Measurements from ENCODE around the gene ZNF578. TPM values are rescaled to one million over a fixed set of nuclear protein-coding genes. Genes with fewer than 3 reads are reported as not detected.
"Not testable (repeated sequence)": the region's sequence is repeated elsewhere in the genome, so short reads cannot be mapped to it uniquely, and the experiment has no call there.

ZNF578 gene
- total and polyA plus RNA-seq, 2 experiments from 2014 or later: 0.12 to 0.97 TPM

DNA sequence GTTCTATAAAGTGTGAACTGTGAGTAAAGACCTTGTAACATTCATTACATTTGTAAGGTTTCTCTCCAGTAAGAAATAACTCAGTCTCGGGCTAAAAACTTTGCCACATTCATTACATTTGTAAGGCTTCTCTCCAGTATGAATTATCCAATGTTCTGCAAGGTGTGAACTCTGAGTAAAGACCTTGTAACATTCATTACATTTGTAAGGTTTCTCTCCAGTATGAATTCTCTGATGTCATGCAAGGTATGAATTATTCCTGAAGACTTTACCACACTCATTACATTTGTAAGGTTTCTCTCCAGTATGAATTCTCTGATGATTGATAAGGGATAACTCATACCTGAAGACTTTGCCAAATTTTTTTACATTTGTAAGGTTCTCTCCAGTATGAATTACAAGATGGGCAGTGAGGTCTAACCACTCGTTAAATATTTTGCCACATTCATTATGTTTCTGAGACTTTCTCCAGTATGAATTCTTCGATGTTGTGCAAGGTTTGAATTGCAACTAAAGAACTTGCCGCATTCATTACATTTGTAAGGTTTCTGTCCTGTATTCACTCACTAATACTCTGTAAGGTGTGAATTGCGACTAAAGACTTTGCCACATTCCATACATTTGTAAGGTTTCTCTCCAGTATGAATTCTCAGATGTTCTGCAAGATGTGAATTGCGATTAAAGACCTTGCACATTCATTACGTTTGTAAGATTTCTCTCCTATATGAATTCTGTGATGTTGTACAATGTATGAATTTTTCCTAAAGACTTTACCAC, 21.2 kb downstream of the ZNF578 start:
- no peaks in the 10 kb centered on the region for H3K36me3 ChIP-seq (replicated peaks; ENCODE audit: insufficient read depth, low read depth)
- H3K9me2 ChIP-seq (replicated peaks; ENCODE audit: insufficient read depth): no peaks in the 10 kb centered on the region
- H3K4me3 ChIP-seq: no peak overlapping the region
- H4K20me1 ChIP-seq (ENCODE audit: insufficient read depth, poor library complexity, severe bottlenecking): no peaks in the 10 kb centered on the region
- H3K27me3 ChIP-seq: no peaks in the 10 kb centered on the region
- WGBS (ENCODE audit: low lambda C conversion rate, missing lambda C conversion rate): 87% methylated on average over 7 of the region's 7 CpGs
- no peaks in the 10 kb centered on the region for H3K4me1 ChIP-seq (ENCODE audit: insufficient read depth)
- TF ChIP-seq, protein P1, sequence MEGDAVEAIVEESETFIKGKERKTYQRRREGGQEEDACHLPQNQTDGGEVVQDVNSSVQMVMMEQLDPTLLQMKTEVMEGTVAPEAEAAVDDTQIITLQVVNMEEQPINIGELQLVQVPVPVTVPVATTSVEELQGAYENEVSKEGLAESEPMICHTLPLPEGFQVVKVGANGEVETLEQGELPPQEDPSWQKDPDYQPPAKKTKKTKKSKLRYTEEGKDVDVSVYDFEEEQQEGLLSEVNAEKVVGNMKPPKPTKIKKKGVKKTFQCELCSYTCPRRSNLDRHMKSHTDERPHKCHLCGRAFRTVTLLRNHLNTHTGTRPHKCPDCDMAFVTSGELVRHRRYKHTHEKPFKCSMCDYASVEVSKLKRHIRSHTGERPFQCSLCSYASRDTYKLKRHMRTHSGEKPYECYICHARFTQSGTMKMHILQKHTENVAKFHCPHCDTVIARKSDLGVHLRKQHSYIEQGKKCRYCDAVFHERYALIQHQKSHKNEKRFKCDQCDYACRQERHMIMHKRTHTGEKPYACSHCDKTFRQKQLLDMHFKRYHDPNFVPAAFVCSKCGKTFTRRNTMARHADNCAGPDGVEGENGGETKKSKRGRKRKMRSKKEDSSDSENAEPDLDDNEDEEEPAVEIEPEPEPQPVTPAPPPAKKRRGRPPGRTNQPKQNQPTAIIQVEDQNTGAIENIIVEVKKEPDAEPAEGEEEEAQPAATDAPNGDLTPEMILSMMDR (IDR thresholded peaks at IDR 0.05; ENCODE audit: poor library complexity): no peak
- TF ChIP-seq EZH2 (IDR thresholded peaks at IDR 0.05; ENCODE audit: borderline replicate concordance) (no peak), EZH2phosphoT487 (IDR thresholded peaks at IDR 0.05; ENCODE audit: low read depth, severe bottlenecking, unreplicated experiment) (no peak)
- H3K4me2 ChIP-seq: no peak overlapping the region
- H3K27ac ChIP-seq: no peak overlapping the region
- no peak overlapping the region for H2AFZ ChIP-seq
- peaks cover 26% of the 10 kb centered on the region for H3K9me3 ChIP-seq (ENCODE audit: low read depth)
- DNase-seq (ENCODE audit: low spot score): no peak
- no peaks in the 10 kb centered on the region for H3K79me2 ChIP-seq

DNA sequence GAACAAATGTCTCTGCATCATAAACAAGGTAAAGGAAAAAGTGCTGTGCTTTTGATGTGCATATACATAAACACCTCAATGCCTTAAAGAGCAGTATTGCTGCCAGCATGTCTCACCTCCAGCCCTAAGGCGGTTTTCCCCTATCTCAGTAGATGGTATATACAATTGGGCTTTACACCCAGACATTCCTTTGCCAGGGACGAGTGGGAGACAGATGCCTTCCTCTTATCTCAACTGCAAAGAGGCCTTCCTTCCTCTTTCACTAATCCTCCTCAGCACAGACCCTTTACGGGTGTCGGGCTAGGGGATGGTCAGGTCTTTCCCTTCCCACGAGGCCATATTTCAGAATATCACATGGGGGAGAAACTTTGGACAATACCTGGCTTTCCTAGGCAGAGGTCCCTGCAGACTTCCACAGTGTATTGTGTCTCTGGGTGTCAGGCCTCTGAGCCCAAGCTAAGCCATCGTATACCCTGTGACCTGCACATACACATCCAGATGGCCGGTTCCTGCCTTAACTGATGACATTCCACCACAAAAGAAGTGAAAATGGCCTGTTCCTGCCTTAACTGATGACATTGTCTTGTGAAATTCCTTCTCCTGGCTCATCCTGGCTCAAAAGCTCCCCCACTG, 30.9 kb downstream of the ZNF578 start:
- H3K27ac ChIP-seq; H3K4me1 ChIP-seq (ENCODE audit: insufficient read depth); DNase-seq (ENCODE audit: low spot score); H3K9me2 ChIP-seq (replicated peaks; ENCODE audit: insufficient read depth); H4K20me1 ChIP-seq (ENCODE audit: insufficient read depth, poor library complexity, severe bottlenecking); H3K27me3 ChIP-seq; H3K4me3 ChIP-seq; H2AFZ ChIP-seq; H3K4me2 ChIP-seq; H3K36me3 ChIP-seq (replicated peaks; ENCODE audit: insufficient read depth, low read depth); H3K79me2 ChIP-seq; H3K9me3 ChIP-seq (ENCODE audit: low read depth): not testable (repeated sequence)
- WGBS (ENCODE audit: low lambda C conversion rate, missing lambda C conversion rate): 60% methylated on average over 7 of the region's 7 CpGs

GRCh38 chr19:52485064-52485463, 31.7 kb downstream of the ZNF578 start:
- not testable (repeated sequence) for H3K27me3 ChIP-seq; H3K9me3 ChIP-seq (ENCODE audit: low read depth); H3K4me1 ChIP-seq (ENCODE audit: insufficient read depth); H2AFZ ChIP-seq; H4K20me1 ChIP-seq (ENCODE audit: insufficient read depth, poor library complexity, severe bottlenecking); H3K4me3 ChIP-seq; H3K79me2 ChIP-seq; DNase-seq (ENCODE audit: low spot score); H3K36me3 ChIP-seq (replicated peaks; ENCODE audit: insufficient read depth, low read depth); H3K9me2 ChIP-seq (replicated peaks; ENCODE audit: insufficient read depth)
- WGBS (ENCODE audit: low lambda C conversion rate, missing lambda C conversion rate): 61% methylated on average over 7 of the region's 7 CpGs
- H3K4me2 ChIP-seq: peak overlapping the region; percentile 53
- H3K27ac ChIP-seq: peak overlapping the region; percentile 80

- not testable (repeated sequence) for H2AFZ ChIP-seq; H3K27me3 ChIP-seq; H3K36me3 ChIP-seq (replicated peaks; ENCODE audit: insufficient read depth, low read depth); DNase-seq (ENCODE audit: low spot score); H4K20me1 ChIP-seq (ENCODE audit: insufficient read depth, poor library complexity, severe bottlenecking); H3K4me1 ChIP-seq (ENCODE audit: insufficient read depth); H3K4me3 ChIP-seq; H3K79me2 ChIP-seq; H3K9me3 ChIP-seq (ENCODE audit: low read depth); H3K9me2 ChIP-seq (replicated peaks; ENCODE audit: insufficient read depth)
- Histone ChIP-seq H3K27ac (peak overlapping the region; percentile 80), H3K4me2 (peak overlapping the region; percentile 53)
- 11% methylated on average over 8 of the region's 8 CpGs for WGBS (ENCODE audit: low lambda C conversion rate, missing lambda C conversion rate)
Observed at GRCh38 chr19:52485561-52486240, 32.3 kb downstream of the ZNF578 start.
